H7 (cell line): Measurements from ENCODE around the gene SCUBE3. TPM values are rescaled to one million over a fixed set of nuclear protein-coding genes. Genes with fewer than 3 reads are reported as not detected.

Source experiments
- DNase-seq: peaks from one replicate; pipeline ENCODE4 v3.0.0; 2012
- H3K27me3 ChIP-seq: 2 replicates; pipeline ENCODE4 v1.6.0; 2011; ENCODE audit warnings: mild to moderate bottlenecking, low read length; ENCODE audit not compliant: control insufficient read depth, insufficient read depth
- H3K36me3 ChIP-seq: replicated peaks from 2 replicates; pipeline ENCODE4 v1.5.1; 2011; ENCODE audit warnings: low read length; ENCODE audit not compliant: control insufficient read depth, insufficient read depth
- H3K4me3 ChIP-seq: 2 replicates; pipeline ENCODE4 v1.5.1; 2011; ENCODE audit warnings: low read depth, mild to moderate bottlenecking, control low read depth, low read length, moderate library complexity; ENCODE audit not compliant: insufficient read depth
- total RNA-seq: library from RNA; depleted of rRNA; stranded (reverse); fragments of >200 nt; shearing (Covaris generic); gene quantifications from 2 replicates; pipeline ENCODE4 v1.2.3, GENCODE V29; 2014

Gene SCUBE3
- total RNA-seq, 1 experiment from 2014 or later = 0.45 TPM

GRCh38 chr6:35248300-35248699 lies 34.5 kb downstream of the SCUBE3 start:
- Histone ChIP-seq H3K4me3 (no peak overlapping the region), H3K36me3 (no peaks in the 10 kb centered on the region), H3K27me3 (no peaks in the 10 kb centered on the region)
- no peak for DNase-seq

- DNase-seq = no peak
- Histone ChIP-seq H3K27me3 (no peaks in the 10 kb centered on the region), H3K36me3 (no peaks in the 10 kb centered on the region)
These were observed 35.2 kb downstream of the SCUBE3 start for GRCh38 chr6:35248965-35249364.

GRCh38 chr6:35251949-35252348 lies 38.2 kb downstream of the SCUBE3 start:
- no peak overlapping the region for H3K4me3 ChIP-seq
- H3K27me3 ChIP-seq = no peaks in the 10 kb centered on the region
- no peaks in the 10 kb centered on the region for H3K36me3 ChIP-seq
- no peak for DNase-seq

More at GRCh38 chr6:35248965-35249364, 35.2 kb downstream of the SCUBE3 start:
- H3K4me3 ChIP-seq = no peak overlapping the region

DNA sequence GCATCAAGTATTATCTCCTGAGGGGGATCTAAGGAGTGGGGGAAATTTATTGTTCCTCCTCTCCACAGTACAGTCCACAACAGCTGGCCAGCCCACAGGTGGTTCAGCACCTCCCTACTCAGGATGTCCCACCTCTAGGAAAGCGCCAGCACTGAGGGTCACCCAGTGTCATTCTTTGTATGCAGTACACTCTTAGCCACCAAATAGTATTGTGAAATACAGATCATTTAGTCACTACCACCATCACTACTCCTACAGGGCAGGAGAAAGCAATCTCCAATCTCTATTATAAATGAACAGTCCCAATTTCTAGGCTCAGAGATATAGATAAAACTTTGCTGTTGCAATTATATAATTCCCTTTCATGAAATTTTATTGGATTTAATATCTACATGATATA lies 39.5 kb downstream of the SCUBE3 start:
- no peak for DNase-seq
- no peaks in the 10 kb centered on the region for H3K36me3 ChIP-seq
- no peaks in the 10 kb centered on the region for H3K27me3 ChIP-seq
- H3K4me3 ChIP-seq = no peak overlapping the region

- Histone ChIP-seq H3K36me3 (no peaks in the 10 kb centered on the region), H3K4me3 (peak overlapping the region; percentile 84), H3K27me3 (no peaks in the 10 kb centered on the region)
- DNase-seq = no peak
These were observed 44.6 kb downstream of the SCUBE3 start for GRCh38 chr6:35258336-35258735.

GRCh38 chr6:35258858-35259193 lies 45.1 kb downstream of the SCUBE3 start:
- Histone ChIP-seq H3K27me3 (no peaks in the 10 kb centered on the region), H3K4me3 (peak overlapping the region; percentile 84)
- no peak for DNase-seq

DNA sequence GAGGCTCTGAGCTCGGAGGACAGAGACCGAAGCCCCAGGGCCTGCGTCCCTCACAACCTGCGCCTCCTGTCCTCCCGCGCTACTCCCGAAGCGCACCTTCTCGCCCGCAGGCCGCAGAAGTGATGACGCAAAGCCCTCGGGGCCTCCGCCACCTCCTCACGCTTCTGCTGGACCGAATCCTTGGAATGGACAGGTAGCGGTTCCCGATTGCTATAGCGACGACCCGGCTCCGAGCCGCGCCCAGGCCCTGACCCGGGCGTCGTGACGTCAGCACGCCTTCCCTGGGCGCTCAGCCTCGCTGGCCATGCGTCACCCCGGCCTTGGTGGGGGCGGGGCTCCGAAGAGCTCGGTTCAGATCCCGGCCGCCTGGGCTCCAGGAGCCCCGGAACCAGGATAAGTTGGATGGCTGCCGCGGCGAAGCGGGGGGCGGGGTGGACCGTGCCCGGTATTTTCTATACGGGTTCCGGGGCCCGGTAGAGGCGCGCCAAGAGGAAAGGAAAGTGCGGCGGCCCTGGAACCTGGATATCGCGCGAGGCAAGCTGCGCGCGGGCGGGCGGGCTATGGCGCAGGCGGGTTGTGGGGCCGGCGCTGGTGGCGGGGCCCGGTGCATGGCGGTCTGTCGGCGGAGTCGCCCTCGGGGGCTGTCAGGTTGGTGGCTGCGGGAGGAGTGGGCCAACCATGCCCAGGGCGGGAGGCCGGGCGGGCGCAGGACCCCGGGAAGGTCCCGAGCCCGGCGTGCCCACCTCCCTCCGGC lies 45.6 kb downstream of the SCUBE3 start, which contains the start of gene ZNF76:
TSS of gene ZNF76 (plus strand) at position 542 of the 754 bp plus-strand sequence. CDS start 21,417 bp downstream, outside the sequence.
- peak; percentile 100 for DNase-seq
- Histone ChIP-seq H3K27me3 (no peaks in the 10 kb centered on the region), H3K36me3 (no peaks in the 10 kb centered on the region), H3K4me3 (peak within 1 kb of the TSS; percentile 84)

More at GRCh38 chr6:35258858-35259193, 45.1 kb downstream of the SCUBE3 start:
- no peaks in the 10 kb centered on the region for H3K36me3 ChIP-seq

DNA sequence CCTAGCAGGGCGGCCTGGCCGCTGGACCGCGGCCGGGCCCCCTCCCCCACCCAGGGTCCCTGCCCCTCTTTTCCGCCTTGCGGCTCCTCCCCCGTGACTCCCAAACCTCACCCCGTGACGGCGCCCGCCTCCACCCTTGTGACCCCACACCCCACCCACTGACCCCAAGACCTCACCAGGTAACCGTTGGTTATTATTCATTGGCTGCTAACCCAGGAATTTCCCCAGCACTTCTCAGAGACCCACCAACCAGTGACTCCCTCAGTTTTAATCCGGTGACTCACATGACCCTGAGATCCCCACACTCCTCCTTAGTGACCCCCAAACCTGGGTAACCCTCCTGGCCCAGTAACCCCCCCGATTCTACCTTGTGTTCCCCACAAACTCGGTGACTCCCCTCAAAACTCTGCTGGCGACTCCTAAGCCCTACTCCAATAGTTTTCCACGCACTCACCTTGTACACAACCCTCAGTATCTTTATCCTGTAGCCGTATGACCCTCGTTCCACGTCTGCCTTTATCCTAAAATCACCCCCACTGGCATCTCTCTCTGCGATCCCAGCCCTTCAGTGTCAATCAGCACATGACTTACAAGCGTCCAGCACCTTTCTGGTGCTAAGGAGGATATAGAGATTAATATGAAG lies 46.3 kb downstream of the SCUBE3 start:
- Histone ChIP-seq H3K27me3 (no peaks in the 10 kb centered on the region), H3K36me3 (no peaks in the 10 kb centered on the region), H3K4me3 (peak overlapping the region; percentile 84)
- peak; percentile 96 for DNase-seq

GRCh38 chr6:35260591-35261570 lies 47.1 kb downstream of the SCUBE3 start:
- no peak for DNase-seq
- Histone ChIP-seq H3K36me3 (no peaks in the 10 kb centered on the region), H3K27me3 (no peaks in the 10 kb centered on the region), H3K4me3 (peak overlapping the region; percentile 84)

DNA sequence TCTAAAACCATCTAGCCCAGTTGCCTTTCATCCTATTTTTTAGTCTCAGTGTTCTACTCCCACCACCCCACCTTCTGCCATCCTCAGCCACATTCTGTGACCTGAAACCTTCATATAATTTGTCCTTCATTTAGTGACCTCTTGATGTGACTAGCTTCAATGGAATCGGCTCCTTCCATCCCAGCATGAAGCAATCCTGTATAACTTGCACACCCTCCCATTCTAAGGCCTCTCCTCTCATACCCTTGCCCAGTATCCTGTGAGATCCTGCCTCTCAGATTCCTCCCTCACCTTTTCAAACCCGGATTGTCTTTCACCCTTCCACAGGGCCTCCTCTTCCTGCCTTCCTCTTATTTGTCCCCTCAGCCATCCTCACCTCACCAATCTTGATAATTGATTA lies 48.8 kb downstream of the SCUBE3 start:
- H3K27me3 ChIP-seq = no peaks in the 10 kb centered on the region

DNA sequence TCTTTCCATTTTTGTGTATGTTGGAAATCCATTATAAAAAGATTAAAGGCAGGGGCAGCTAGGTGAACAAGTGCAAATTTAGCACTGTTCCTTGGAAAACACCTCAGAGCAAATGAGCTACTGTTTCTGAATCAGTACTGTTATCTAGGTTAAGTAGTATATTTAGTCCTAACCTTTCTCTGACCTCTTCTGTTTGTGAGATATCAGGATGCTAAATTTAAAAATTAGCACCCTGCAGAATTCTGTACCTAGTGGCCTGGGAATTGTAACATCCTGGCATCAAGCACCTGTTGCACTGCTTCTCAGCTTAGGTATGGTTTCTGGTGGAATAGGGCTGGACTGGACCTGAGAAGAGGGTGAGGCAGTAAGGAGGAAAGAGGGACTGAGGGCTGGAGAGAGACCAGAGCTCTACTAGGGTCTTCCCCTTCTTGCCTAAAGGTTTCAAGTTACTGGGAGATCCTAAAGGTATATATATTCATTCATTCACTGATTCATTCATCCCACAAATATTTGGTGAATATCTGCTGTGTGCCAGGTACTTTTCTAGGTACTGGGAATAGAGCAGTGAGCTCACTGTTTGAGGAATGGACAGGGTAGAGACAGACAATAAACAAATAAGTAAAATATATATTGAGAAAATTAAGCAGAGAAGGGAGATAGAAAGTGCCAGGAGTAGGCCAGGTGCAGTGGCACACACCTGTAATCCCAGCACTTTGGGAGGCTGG lies 51.0 kb downstream of the SCUBE3 start:
- no peak overlapping the region for H3K4me3 ChIP-seq
- H3K27me3 ChIP-seq = no peaks in the 10 kb centered on the region
- no peak for DNase-seq
- H3K36me3 ChIP-seq = no peaks in the 10 kb centered on the region

More for the DNA sequence above, 48.8 kb downstream of the SCUBE3 start:
- Histone ChIP-seq H3K36me3 (no peaks in the 10 kb centered on the region), H3K4me3 (no peak overlapping the region)
- no peak for DNase-seq

GRCh38 chr6:35265523-35265922 lies 51.8 kb downstream of the SCUBE3 start:
- Histone ChIP-seq H3K36me3 (no peaks in the 10 kb centered on the region), H3K4me3 (no peak overlapping the region), H3K27me3 (no peaks in the 10 kb centered on the region)
- DNase-seq = no peak

- DNase-seq = no peak
These were observed 53.7 kb downstream of the SCUBE3 start for GRCh38 chr6:35267446-35267845.

DNA sequence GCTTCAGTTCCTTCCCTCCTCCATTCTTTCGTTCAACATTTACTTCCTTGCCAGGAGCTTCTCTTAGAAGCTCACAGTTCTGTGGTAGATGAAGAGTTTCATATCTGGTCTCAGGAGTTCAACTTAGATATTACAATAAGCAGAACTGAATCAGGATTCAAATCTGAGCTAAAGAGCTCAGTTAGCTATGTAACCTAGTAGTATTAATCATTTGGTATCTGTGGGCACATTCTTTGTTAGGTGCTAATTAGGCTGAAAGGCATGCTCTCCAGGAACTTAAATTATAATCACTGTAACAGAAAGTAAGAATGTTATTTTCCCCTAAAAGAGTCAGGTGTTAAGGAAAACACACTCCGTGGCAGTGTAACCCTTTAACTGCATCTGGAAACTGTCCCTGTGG lies 54.1 kb downstream of the SCUBE3 start:
- no peaks in the 10 kb centered on the region for H3K27me3 ChIP-seq
- H3K4me3 ChIP-seq = no peak overlapping the region
- H3K36me3 ChIP-seq = no peaks in the 10 kb centered on the region
- DNase-seq = no peak

More at GRCh38 chr6:35267446-35267845, 53.7 kb downstream of the SCUBE3 start:
- Histone ChIP-seq H3K4me3 (no peak overlapping the region), H3K36me3 (no peaks in the 10 kb centered on the region), H3K27me3 (no peaks in the 10 kb centered on the region)
